GM23248 (cell line): ENCODE results near the gene TAS2R14.

Source experiments
- EZH2 ChIP-seq: fragments of 200-600 bp; sonication (generic); IDR thresholded peaks from 2 replicates; pipeline ENCODE4 v1.6.1; 2018; ENCODE audit warnings: antibody characterized with exemption, mild to moderate bottlenecking; ENCODE audit not compliant: insufficient read depth, poor library complexity, severe bottlenecking
- EZH2phosphoT487 ChIP-seq: fragments of 200-600 bp; sonication (generic); IDR thresholded peaks from 2 replicates; pipeline ENCODE4 v1.6.1; 2018; ENCODE audit warnings: antibody characterized with exemption, moderate library complexity, mild to moderate bottlenecking, low read depth; ENCODE audit not compliant: insufficient read depth

- TF ChIP-seq EZH2 (no peak), EZH2phosphoT487 (no peak)
These were observed 12.8 kb downstream of the TAS2R14 start for GRCh38 chr12:10926269-10926668.
